ENCODE measurements around the gene HOMER1. TPM values are rescaled to one million over a fixed set of nuclear protein-coding genes. Genes with fewer than 3 reads are reported as not detected.

HOMER1 gene
- total RNA-seq, 2 experiments from 2014 or later, result 6.3 to 13.9 TPM

- no peaks in the 10 kb centered on the region for H3K79me2 ChIP-seq (ENCODE audit: insufficient read depth, low read depth, low read length)
- POLR2A ChIA-PET, result interaction anchor here (0.7 kb wide), 1 partner anchor 566 kb away, joined by 3 read pairs; no protein-coding TSS in a partner anchor
- no peaks in the 10 kb centered on the region for H3K9me3 ChIP-seq (ENCODE audit: low read length)
- H3K27ac ChIP-seq (ENCODE audit: low read depth, low read length, poor library complexity, severe bottlenecking), result no peak overlapping the region
- H3K4me1 ChIP-seq (ENCODE audit: insufficient read depth, low read length, poor library complexity, severe bottlenecking), result no peaks in the 10 kb centered on the region
- CTCF ChIA-PET (ENCODE audit: unreplicated experiment), result no interaction called here
- TF ChIP-seq EZH2phosphoT487 (IDR thresholded peaks at IDR 0.05; ENCODE audit: borderline replicate concordance, low read depth, low read length) (no peak), CTCF (conservative IDR thresholded peaks at IDR 0.05; ENCODE audit: low read length) (no peak)
- no peak overlapping the region for H2AFZ ChIP-seq (ENCODE audit: low read length)
- H3K36me3 ChIP-seq (ENCODE audit: insufficient read depth, low read length), result no peaks in the 10 kb centered on the region
- H3K4me3 ChIP-seq (ENCODE audit: low read depth, low read length, poor library complexity, severe bottlenecking), result no peak overlapping the region
- no peak for DNase-seq (ENCODE audit: low spot score)
- no TSS peak for BruUV-seq (replicated peaks)
- no peak overlapping the region for H3K4me2 ChIP-seq (ENCODE audit: low read length)
- no peaks in the 10 kb centered on the region for H4K20me1 ChIP-seq (ENCODE audit: insufficient read depth, low read length)
- H3K9me2 ChIP-seq (ENCODE audit: insufficient read depth, low read length), result no peaks in the 10 kb centered on the region
- intact Hi-C loops (cut with micrococcal nuclease; ENCODE audit: unreplicated experiment), result no loop called here
Observed at GRCh38 chr5:79503794-79504495, 10.0 kb downstream of the HOMER1 start.

DNA sequence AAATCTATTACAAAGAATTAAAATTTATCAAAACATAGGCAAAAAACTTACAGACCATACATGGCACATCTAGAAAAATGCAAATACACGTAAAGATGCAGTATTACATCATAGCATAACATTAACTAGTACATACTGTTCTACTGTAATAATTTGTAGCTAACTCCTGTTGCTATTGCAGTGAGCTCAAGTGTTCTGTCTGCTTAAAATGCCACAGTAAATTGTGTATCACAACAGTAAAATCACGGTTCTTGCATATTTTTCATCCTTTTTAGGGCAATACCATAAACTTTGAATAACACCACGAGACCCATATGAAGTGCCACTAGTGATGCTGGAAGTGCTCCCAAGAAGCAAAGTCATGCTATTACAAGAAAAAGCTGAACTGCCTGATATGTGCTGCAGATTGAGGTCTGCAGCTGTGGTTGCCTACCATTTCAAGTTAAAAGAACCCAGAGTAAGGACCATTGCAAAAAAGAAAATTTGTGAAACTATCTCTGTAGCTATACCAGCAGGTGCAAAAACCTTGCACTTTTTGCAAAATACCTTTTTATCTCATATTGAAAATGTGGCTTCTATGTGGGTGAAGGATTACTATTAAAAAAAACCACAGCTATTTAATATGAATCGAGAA is 14.2 kb downstream of the HOMER1 start:
- no peak for DNase-seq (ENCODE audit: low spot score)
- Histone ChIP-seq H3K4me1 (ENCODE audit: insufficient read depth, low read length, poor library complexity, severe bottlenecking) (no peaks in the 10 kb centered on the region), H3K36me3 (ENCODE audit: insufficient read depth, low read length) (no peaks in the 10 kb centered on the region), H3K9me2 (ENCODE audit: insufficient read depth, low read length) (no peaks in the 10 kb centered on the region), H3K79me2 (ENCODE audit: insufficient read depth, low read depth, low read length) (no peaks in the 10 kb centered on the region), H2AFZ (ENCODE audit: low read length) (no peak overlapping the region), H3K4me2 (ENCODE audit: low read length) (no peak overlapping the region), H3K27ac (ENCODE audit: low read depth, low read length, poor library complexity, severe bottlenecking) (no peak overlapping the region), H3K4me3 (ENCODE audit: low read depth, low read length, poor library complexity, severe bottlenecking) (no peak overlapping the region), H3K9me3 (ENCODE audit: low read length) (no peaks in the 10 kb centered on the region), H4K20me1 (ENCODE audit: insufficient read depth, low read length) (no peaks in the 10 kb centered on the region)
- TF ChIP-seq CTCF (conservative IDR thresholded peaks at IDR 0.05; ENCODE audit: low read length), result no peak
- TF ChIP-seq EZH2phosphoT487 (IDR thresholded peaks at IDR 0.05; ENCODE audit: borderline replicate concordance, low read depth, low read length), result no peak
- ChIA-PET CTCF (ENCODE audit: unreplicated experiment) (interaction anchor here (1.0 kb wide), 1 partner anchor 82 kb away, joined by 3 read pairs; no protein-coding TSS in a partner anchor), POLR2A (interaction anchor here (0.6 to 1.6 kb wide), 6 partner anchors 9 to 38 kb away, joined by 3 to 7 read pairs (median 4); no protein-coding TSS in a partner anchor)
- BruUV-seq (replicated peaks), result no TSS peak
- intact Hi-C loops (cut with micrococcal nuclease; ENCODE audit: unreplicated experiment), result no loop called here

- intact Hi-C loops (cut with micrococcal nuclease; ENCODE audit: unreplicated experiment), result no loop called here
- H3K36me3 ChIP-seq (ENCODE audit: insufficient read depth, low read length), result no peaks in the 10 kb centered on the region
- CTCF ChIA-PET (ENCODE audit: unreplicated experiment), result no interaction called here
- H3K79me2 ChIP-seq (ENCODE audit: insufficient read depth, low read depth, low read length), result no peaks in the 10 kb centered on the region
- no peaks in the 10 kb centered on the region for H3K9me2 ChIP-seq (ENCODE audit: insufficient read depth, low read length)
- TF ChIP-seq EZH2phosphoT487 (IDR thresholded peaks at IDR 0.05; ENCODE audit: borderline replicate concordance, low read depth, low read length) (no peak), CTCF (conservative IDR thresholded peaks at IDR 0.05; ENCODE audit: low read length) (no peak)
- no peak for DNase-seq (ENCODE audit: low spot score)
- no peaks in the 10 kb centered on the region for H4K20me1 ChIP-seq (ENCODE audit: insufficient read depth, low read length)
- no TSS peak for BruUV-seq (replicated peaks)
- no peaks in the 10 kb centered on the region for H3K9me3 ChIP-seq (ENCODE audit: low read length)
- H2AFZ ChIP-seq (ENCODE audit: low read length), result no peak overlapping the region
- H3K4me2 ChIP-seq (ENCODE audit: low read length), result no peak overlapping the region
- POLR2A ChIA-PET, result no interaction called here
- no peak overlapping the region for H3K27ac ChIP-seq (ENCODE audit: low read depth, low read length, poor library complexity, severe bottlenecking)
- H3K4me1 ChIP-seq (ENCODE audit: insufficient read depth, low read length, poor library complexity, severe bottlenecking), result no peaks in the 10 kb centered on the region
- no peak overlapping the region for H3K4me3 ChIP-seq (ENCODE audit: low read depth, low read length, poor library complexity, severe bottlenecking)
Observed at GRCh38 chr5:79495311-79495710, 18.6 kb downstream of the HOMER1 start.

Measured in OCI-LY7 (cell line).